SK-N-MC (cell line): ENCODE data around the gene MRPL20.

Experiments
- EZH2 ChIP-seq: fragments of 200-600 bp; sonication (generic); IDR thresholded peaks from one replicate; pipeline ENCODE4 v1.6.1; 2017; ENCODE audit warnings: antibody characterized with exemption
- FOXP2 ChIP-seq: optimal IDR thresholded peaks from 2 replicates; pipeline ENCODE3; 2011; ENCODE audit warnings: mild to moderate bottlenecking, moderate library complexity; ENCODE audit not compliant: insufficient read depth; ENCODE audit errors: extremely low read length, control extremely low read depth

GRCh38 chr1:1353389-1354151, 53.5 kb downstream of the MRPL20 start:
- TF ChIP-seq FOXP2 = no peak
- no peak for TF ChIP-seq EZH2
